Transverse colon (tissue), 4 donors: ENCODE results near the gene BID. TPM values are rescaled to one million over a fixed set of nuclear protein-coding genes. Genes with fewer than 3 reads are reported as not detected.

Experiments
- DNase-seq: peaks from one replicate; pipeline ENCODE4 v3.0.0-alpha.2; 2019
- H3K27ac ChIP-seq, 4 donors: fragments of 200-600 bp; sonication (generic); 2 replicates each; pipeline ENCODE4 v1.5.1; 2016 to 2018; ENCODE audit warnings: inconsistent platforms in 4 of 4
- H3K27me3 ChIP-seq: fragments of 200-600 bp; sonication (generic); 2 replicates; pipeline ENCODE4 v1.5.1; 2017; ENCODE audit warnings: inconsistent platforms
- H3K36me3 ChIP-seq, 4 donors: fragments of 200-600 bp; sonication (generic); 2 replicates each; pipeline ENCODE4 v1.5.1; 2017 to 2019; ENCODE audit warnings: inconsistent platforms in 4 of 4
- H3K4me1 ChIP-seq, 4 donors: fragments of 200-600 bp; sonication (generic); 2 replicates each; pipeline ENCODE4 v1.5.1; 2017 to 2020; ENCODE audit warnings: inconsistent platforms in 4 of 4
- H3K4me3 ChIP-seq, 4 donors: fragments of 200-600 bp; sonication (generic); 1 replicate in 1 of 4; 2 replicates in 3 of 4; pipeline versions ENCODE4 v1.5.1 to v1.6.1; 2017 to 2019; ENCODE audit warnings: inconsistent platforms in 4 of 4
- H3K9me3 ChIP-seq, 2 donors: fragments of 200-600 bp; sonication (generic); 2 replicates each; pipeline ENCODE4 v1.5.1; 2017 to 2019; ENCODE audit warnings: inconsistent platforms in 2 of 2
- CTCF ChIP-seq, 5 experiments: fragments of 200-600 bp in 3 of 5; fragments of 450-650 bp in 2 of 5; sonication (generic) in 3 of 5; IDR thresholded peaks; 1 replicate in 2 of 5; 2 replicates in 3 of 5; pipeline ENCODE4 v1.5.1; 2016 to 2017; ENCODE audit warnings: antibody characterized with exemption in 5 of 5, inconsistent platforms in 3 of 5, mild to moderate bottlenecking in 2 of 5, moderate library complexity in 1 of 5
- EP300 ChIP-seq: sonication (generic); formaldehyde crosslinking; IDR thresholded peaks from one replicate; pipeline ENCODE4 v1.6.1; 2017; ENCODE audit warnings: antibody characterized with exemption, low read depth
- POLR2A ChIP-seq: fragments of 450-650 bp; IDR thresholded peaks from one replicate; pipeline ENCODE4 v1.6.1; 2016; ENCODE audit warnings: antibody characterized with exemption, mild to moderate bottlenecking, moderate library complexity
- POLR2AphosphoS5 ChIP-seq, 3 donors: sonication (generic); formaldehyde crosslinking; IDR thresholded peaks; one replicate each; pipeline ENCODE4 v1.6.1; 2016; ENCODE audit warnings: antibody characterized with exemption in 3 of 3
- WGBS, 2 donors: methylation state at CpG; one replicate each; pipeline ENCODE4 v1.1.5; 2018; ENCODE audit warnings: low coverage in 1 of 2; 5-methylcytosine and 5-hydroxymethylcytosine counted together
- in situ Hi-C, 4 donors: fragments of 200-750 bp; cut with MboI; loops; one replicate each; pipeline versions ENCODE4 v1.15.0 to v1.15.1; 2017; ENCODE audit warnings: low sequenced_read_pairs in 3 of 4, low pct_ligation_motif_present in 1 of 4, low pct_unique_long_range_greater_than_20kb in 1 of 4
- intact Hi-C: fragments of 100-400 bp; cut with DNase I; formaldehyde crosslinking; loops from one replicate; pipeline ENCODE4 v1.15.1; 2023; ENCODE audit warnings: low total_unique reads
- total RNA-seq, 4 donors: library from RNA; depleted of rRNA; stranded (reverse); fragments of >200 nt; gene quantifications; one replicate each; pipeline ENCODE4 v1.1.0, GENCODE V29; 2016

Gene BID
- total RNA-seq, 4 donors from 2014 or later = 21.1 to 59.5 (median 25.5) TPM

- no peak overlapping the region for H3K4me3 ChIP-seq
- no peaks in the 10 kb centered on the region for H3K9me3 ChIP-seq
- in situ Hi-C loops (no loop called here), intact Hi-C loops (loop anchor here (10.0 kb wide), 1 partner anchor 231 kb away; no protein-coding TSS in a partner anchor)
- DNase-seq = peak; percentile 84
- TF ChIP-seq POLR2AphosphoS5 (IDR thresholded peaks at IDR 0.05) (no peak), CTCF (IDR thresholded peaks at IDR 0.05) (peak; percentile 56 to 83 (median 74))
- no peaks in the 10 kb centered on the region for H3K36me3 ChIP-seq
- H3K4me1 ChIP-seq = peaks cover 7 to 47% (median 26%) of the 10 kb centered on the region in 4 donors
- no peaks in the 10 kb centered on the region for H3K27me3 ChIP-seq
- peak overlapping the region in 1 of 4 donors; percentile 71 for H3K27ac ChIP-seq
- 80% methylated on average over 32 of the region's 37 CpGs; no CpG with 5 or more reads in 1 of the 2 donors for WGBS, 2 donors
These were observed 11.2 kb upstream of the BID start for GRCh38 chr22:17785185-17786184.

DNA sequence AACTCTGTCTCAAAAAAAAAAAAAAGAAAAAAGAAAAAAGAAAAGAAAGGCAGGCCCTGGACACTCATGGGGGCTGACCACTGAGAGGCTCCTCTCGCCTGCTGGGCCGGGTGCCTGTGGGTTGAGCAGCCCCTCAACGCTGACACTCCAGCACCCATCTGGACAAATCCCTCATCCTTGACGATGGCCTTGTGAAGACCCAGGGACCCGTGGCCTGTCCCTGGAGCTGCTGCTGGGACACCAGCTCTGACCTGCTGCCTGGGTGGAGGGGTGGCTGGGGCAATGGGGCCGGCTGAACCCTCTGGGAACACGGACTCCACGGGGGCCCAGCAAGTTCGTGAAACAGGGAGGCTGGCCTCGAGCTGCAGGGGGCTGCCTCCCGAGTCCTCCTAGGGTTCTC is 10.5 kb upstream of the BID start:
- Histone ChIP-seq H3K4me1 (peaks cover 7 to 47% (median 26%) of the 10 kb centered on the region in 4 donors), H3K4me3 (no peak overlapping the region), H3K27me3 (no peaks in the 10 kb centered on the region), H3K27ac (no peak overlapping the region), H3K36me3 (no peaks in the 10 kb centered on the region), H3K9me3 (no peaks in the 10 kb centered on the region)
- WGBS, 2 donors = 79% methylated on average over 11 of the region's 11 CpGs; no CpG with 5 or more reads in 1 of the 2 donors
- DNase-seq = no peak
- in situ Hi-C loops (no loop called here), intact Hi-C loops (loop anchor here (10.0 kb wide), 1 partner anchor 230 kb away; no protein-coding TSS in a partner anchor)
- no peak for TF ChIP-seq CTCF (IDR thresholded peaks at IDR 0.05)
- no peak for TF ChIP-seq POLR2A
- no peak for TF ChIP-seq EP300
- no peak for TF ChIP-seq POLR2AphosphoS5 (IDR thresholded peaks at IDR 0.05)

DNA sequence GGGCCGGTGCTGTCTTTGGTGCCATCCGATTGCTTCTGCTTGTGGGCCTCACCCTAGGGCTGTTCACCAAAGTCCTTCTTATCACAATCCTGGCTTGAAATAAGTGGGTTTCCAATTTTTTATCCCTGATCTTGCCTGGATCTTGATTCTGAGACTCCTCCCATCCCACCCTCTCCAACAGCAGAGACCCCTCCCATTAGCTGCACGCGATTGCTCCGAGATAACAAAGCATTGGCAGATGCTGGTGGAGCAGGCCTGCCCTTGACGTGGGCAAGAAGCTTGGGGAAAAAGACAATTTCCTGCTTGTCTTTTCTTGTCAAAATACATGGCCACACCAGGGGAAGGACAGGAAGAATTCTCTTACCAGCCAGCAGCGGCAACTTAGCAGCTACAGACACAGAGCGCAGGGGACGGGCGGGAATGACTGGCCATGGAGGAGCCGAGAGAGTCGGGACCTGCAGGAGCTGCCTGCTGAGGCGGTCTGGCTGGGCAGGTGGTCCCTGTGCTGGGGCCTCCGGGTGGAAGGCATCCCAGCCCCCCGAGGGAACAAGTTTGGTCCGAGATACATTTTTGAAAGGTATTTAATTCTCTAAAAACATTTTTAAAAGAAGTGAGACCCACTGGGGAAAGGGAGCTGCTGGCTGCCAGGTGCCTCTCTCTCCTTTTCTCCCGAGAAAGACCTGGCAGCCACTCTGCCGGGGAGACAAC is 9.7 kb upstream of the BID start:
- H3K9me3 ChIP-seq = no peaks in the 10 kb centered on the region
- TF ChIP-seq POLR2AphosphoS5 (IDR thresholded peaks at IDR 0.05) = no peak
- TF ChIP-seq EP300 = no peak
- no peak for TF ChIP-seq CTCF (IDR thresholded peaks at IDR 0.05)
- TF ChIP-seq POLR2A = no peak
- H3K4me1 ChIP-seq = peaks cover 7 to 47% (median 26%) of the 10 kb centered on the region in 4 donors
- no peaks in the 10 kb centered on the region for H3K36me3 ChIP-seq
- H3K4me3 ChIP-seq = no peak overlapping the region
- DNase-seq = no peak
- intact Hi-C loops = loop anchor here (10.0 kb wide), 1 partner anchor 229 kb away; no protein-coding TSS in a partner anchor
- in situ Hi-C loops = no loop called here
- H3K27ac ChIP-seq = no peak overlapping the region
- H3K27me3 ChIP-seq = no peaks in the 10 kb centered on the region
- WGBS, 2 donors = 78 to 90% methylated on average over 7 to 18 of the region's 18 CpGs

GRCh38 chr22:17783312-17783711 is 9.0 kb upstream of the BID start:
- no peaks in the 10 kb centered on the region for H3K27me3 ChIP-seq
- intact Hi-C loops = loop anchor here (10.0 kb wide), 1 partner anchor 229 kb away; no protein-coding TSS in a partner anchor

More at GRCh38 chr22:17783312-17783711, 9.0 kb upstream of the BID start:
- Histone ChIP-seq H3K27ac (no peak overlapping the region), H3K4me1 (peaks cover 7 to 47% (median 26%) of the 10 kb centered on the region in 4 donors), H3K36me3 (no peaks in the 10 kb centered on the region), H3K9me3 (no peaks in the 10 kb centered on the region), H3K4me3 (no peak overlapping the region)
- WGBS, 2 donors = 72% methylated on average over 9 of the region's 9 CpGs; no CpG with 5 or more reads in 1 of the 2 donors
- no peak for DNase-seq
- TF ChIP-seq POLR2AphosphoS5 (IDR thresholded peaks at IDR 0.05) = no peak
- TF ChIP-seq CTCF (IDR thresholded peaks at IDR 0.05) = no peak
- no peak for TF ChIP-seq EP300
- TF ChIP-seq POLR2A = no peak
- in situ Hi-C loops = no loop called here
